ENCODE data around the gene COX19. TPM values are rescaled to one million over a fixed set of nuclear protein-coding genes. Genes with fewer than 3 reads are reported as not detected.

Gene COX19
- total and polyA plus RNA-seq, 2 of the 13 experiments (the other 11 are each of a cell fraction or from before 2014, with no cell fraction given), result 11.5 to 21.7 TPM

DNA sequence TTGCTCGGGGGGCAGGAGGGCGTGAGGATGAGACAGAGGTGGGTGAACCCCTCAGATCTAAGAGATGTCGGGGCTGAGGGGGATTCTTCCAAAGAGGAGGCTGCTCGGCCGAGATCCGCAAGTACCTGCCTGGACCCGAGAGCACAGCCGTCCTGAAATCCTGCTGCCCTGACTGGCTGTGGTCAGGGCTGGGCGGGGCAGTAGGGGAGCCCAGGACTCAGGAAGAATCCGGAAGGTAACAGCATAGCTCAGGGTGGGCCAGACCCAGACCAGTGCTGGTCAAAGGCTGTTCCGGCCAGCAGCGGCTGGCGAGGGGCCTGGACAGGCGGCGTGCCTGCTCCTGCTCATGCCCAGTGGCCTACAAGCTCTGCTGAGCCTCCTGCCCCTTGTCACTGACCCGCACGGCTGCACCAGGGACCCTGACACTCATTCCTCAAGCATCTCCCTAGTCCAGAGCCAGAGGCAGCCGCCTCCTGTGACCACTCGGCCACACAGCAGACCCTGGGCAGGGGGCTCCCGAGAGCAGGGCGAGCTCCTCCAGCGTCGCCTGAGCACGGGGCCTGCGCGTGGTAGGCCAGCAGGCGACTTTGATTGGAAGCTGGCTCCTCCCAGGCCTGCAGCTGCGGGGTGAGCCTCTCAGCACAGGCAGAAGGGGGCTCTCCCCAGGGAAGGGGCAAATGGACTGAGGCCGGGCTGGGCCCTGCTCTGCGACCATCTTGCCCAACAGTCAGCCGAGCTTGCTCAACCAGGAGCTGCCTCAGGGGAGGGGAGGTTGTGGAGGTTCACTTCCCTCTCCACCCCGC is 17.7 kb downstream of the COX19 start (continued):
- TF ChIP-seq, protein P1, sequence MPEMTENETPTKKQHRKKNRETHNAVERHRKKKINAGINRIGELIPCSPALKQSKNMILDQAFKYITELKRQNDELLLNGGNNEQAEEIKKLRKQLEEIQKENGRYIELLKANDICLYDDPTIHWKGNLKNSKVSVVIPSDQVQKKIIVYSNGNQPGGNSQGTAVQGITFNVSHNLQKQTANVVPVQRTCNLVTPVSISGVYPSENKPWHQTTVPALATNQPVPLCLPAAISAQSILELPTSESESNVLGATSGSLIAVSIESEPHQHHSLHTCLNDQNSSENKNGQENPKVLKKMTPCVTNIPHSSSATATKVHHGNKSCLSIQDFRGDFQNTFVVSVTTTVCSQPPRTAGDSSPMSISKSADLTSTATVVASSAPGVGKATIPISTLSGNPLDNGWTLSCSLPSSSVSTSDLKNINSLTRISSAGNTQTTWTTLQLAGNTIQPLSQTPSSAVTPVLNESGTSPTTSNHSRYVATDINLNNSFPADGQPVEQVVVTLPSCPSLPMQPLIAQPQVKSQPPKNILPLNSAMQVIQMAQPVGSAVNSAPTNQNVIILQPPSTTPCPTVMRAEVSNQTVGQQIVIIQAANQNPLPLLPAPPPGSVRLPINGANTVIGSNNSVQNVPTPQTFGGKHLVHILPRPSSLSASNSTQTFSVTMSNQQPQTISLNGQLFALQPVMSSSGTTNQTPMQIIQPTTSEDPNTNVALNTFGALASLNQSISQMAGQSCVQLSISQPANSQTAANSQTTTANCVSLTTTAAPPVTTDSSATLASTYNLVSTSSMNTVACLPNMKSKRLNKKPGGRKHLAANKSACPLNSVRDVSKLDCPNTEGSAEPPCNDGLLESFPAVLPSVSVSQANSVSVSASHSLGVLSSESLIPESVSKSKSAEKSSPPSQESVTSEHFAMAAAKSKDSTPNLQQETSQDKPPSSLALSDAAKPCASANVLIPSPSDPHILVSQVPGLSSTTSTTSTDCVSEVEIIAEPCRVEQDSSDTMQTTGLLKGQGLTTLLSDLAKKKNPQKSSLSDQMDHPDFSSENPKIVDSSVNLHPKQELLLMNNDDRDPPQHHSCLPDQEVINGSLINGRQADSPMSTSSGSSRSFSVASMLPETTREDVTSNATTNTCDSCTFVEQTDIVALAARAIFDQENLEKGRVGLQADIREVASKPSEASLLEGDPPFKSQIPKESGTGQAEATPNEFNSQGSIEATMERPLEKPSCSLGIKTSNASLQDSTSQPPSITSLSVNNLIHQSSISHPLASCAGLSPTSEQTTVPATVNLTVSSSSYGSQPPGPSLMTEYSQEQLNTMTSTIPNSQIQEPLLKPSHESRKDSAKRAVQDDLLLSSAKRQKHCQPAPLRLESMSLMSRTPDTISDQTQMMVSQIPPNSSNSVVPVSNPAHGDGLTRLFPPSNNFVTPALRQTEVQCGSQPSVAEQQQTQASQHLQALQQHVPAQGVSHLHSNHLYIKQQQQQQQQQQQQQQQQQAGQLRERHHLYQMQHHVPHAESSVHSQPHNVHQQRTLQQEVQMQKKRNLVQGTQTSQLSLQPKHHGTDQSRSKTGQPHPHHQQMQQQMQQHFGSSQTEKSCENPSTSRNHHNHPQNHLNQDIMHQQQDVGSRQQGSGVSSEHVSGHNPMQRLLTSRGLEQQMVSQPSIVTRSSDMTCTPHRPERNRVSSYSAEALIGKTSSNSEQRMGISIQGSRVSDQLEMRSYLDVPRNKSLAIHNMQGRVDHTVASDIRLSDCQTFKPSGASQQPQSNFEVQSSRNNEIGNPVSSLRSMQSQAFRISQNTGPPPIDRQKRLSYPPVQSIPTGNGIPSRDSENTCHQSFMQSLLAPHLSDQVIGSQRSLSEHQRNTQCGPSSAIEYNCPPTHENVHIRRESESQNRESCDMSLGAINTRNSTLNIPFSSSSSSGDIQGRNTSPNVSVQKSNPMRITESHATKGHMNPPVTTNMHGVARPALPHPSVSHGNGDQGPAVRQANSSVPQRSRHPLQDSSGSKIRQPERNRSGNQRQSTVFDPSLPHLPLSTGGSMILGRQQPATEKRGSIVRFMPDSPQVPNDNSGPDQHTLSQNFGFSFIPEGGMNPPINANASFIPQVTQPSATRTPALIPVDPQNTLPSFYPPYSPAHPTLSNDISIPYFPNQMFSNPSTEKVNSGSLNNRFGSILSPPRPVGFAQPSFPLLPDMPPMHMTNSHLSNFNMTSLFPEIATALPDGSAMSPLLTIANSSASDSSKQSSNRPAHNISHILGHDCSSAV (CRISPR knock-in tag; IDR thresholded peaks at IDR 0.05; ENCODE audit: borderline replicate concordance), result peak; percentile 92; the same call in 1 of the 2 replicates
- TF ChIP-seq TGIF2 (CRISPR knock-in tag; IDR thresholded peaks at IDR 0.05), result no peak
- TF ChIP-seq, protein P2, sequence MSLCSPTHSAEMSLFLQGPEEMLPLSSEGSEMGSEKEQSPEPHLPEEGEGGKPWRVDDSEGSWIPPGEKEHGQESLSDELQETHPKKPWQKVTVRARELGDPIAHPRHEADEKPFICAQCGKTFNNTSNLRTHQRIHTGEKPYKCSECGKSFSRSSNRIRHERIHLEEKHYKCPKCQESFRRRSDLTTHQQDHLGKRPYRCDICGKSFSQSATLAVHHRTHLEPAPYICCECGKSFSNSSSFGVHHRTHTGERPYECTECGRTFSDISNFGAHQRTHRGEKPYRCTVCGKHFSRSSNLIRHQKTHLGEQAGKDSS (CRISPR knock-in tag; IDR thresholded peaks at IDR 0.05; ENCODE audit: borderline replicate concordance, low read depth), result peak; percentile 58; the same call in 1 of the 2 replicates
- TF ChIP-seq ZNF564 (CRISPR knock-in tag; IDR thresholded peaks at IDR 0.05), result 0 out of 2 replicates have a peak, but pooled peaks have one; percentile 64
- TF ChIP-seq, protein P3, sequence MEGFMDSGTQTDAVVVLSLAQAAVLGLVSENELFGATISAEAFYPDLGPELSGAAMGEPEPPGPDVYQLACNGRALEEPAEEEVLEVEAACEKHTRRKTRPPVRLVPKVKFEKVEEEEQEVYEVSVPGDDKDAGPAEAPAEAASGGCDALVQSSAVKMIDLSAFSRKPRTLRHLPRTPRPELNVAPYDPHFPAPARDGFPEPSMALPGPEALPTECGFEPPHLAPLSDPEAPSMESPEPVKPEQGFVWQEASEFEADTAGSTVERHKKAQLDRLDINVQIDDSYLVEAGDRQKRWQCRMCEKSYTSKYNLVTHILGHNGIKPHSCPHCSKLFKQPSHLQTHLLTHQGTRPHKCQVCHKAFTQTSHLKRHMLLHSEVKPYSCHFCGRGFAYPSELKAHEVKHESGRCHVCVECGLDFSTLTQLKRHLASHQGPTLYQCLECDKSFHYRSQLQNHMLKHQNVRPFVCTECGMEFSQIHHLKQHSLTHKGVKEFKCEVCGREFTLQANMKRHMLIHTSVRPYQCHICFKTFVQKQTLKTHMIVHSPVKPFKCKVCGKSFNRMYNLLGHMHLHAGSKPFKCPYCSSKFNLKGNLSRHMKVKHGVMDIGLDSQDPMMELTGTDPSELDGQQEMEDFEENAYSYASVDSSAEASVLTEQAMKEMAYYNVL (CRISPR knock-in tag; IDR thresholded peaks at IDR 0.05; ENCODE audit: borderline replicate concordance), result no peak; the same call in 1 of the 2 replicates
- peak; percentile 36; the same call in 1 of the 2 replicates for TF ChIP-seq STAG1 (CRISPR knock-in tag; IDR thresholded peaks at IDR 0.05)
- peak; percentile 68; the same call in 1 of the 2 replicates for TF ChIP-seq ZNF441 (CRISPR knock-in tag; IDR thresholded peaks at IDR 0.05; ENCODE audit: borderline replicate concordance)
- TF ChIP-seq MAFG (CRISPR knock-in tag; IDR thresholded peaks at IDR 0.05), result no peak
- peak; percentile 94 for TF ChIP-seq TEAD3 (CRISPR knock-in tag; optimal IDR thresholded peaks at IDR 0.05; ENCODE audit: borderline replicate concordance)
- no peak for TF ChIP-seq SETDB1 (CRISPR knock-in tag; IDR thresholded peaks at IDR 0.05; ENCODE audit: borderline replicate concordance)
- TF ChIP-seq EED (CRISPR knock-in tag; IDR thresholded peaks at IDR 0.05), result peak; percentile 44
- peak; percentile 86; the same call in 1 of the 2 replicates for TF ChIP-seq MEIS1 (CRISPR knock-in tag; IDR thresholded peaks at IDR 0.05; ENCODE audit: borderline replicate concordance)
- peak in 1 of 2 experiments; percentile 17; a peak in 1 of 4 replicates for TF ChIP-seq EP300 (IDR thresholded peaks at IDR 0.05; ENCODE audit: low read depth in 2 of 2, low read length in 2 of 2)
- TF ChIP-seq EP300 (CRISPR knock-in tag; IDR thresholded peaks at IDR 0.05; ENCODE audit: borderline replicate concordance), result peak; percentile 46
- no peak for TF ChIP-seq ZNF703 (CRISPR knock-in tag; IDR thresholded peaks at IDR 0.05; ENCODE audit: borderline replicate concordance)
- TF ChIP-seq PHF5A (CRISPR knock-in tag; IDR thresholded peaks at IDR 0.05; ENCODE audit: low read depth, unreplicated experiment), result peak; percentile 36
- no peak for TF ChIP-seq NR2F2 (IDR thresholded peaks at IDR 0.05; ENCODE audit: borderline replicate concordance, low read depth)
- peak; percentile 35; the same call in 1 of the 2 replicates for TF ChIP-seq JUND (CRISPR knock-in tag; IDR thresholded peaks at IDR 0.05)
